ENCODE data around the gene EREG.

The EREG gene

DNA sequence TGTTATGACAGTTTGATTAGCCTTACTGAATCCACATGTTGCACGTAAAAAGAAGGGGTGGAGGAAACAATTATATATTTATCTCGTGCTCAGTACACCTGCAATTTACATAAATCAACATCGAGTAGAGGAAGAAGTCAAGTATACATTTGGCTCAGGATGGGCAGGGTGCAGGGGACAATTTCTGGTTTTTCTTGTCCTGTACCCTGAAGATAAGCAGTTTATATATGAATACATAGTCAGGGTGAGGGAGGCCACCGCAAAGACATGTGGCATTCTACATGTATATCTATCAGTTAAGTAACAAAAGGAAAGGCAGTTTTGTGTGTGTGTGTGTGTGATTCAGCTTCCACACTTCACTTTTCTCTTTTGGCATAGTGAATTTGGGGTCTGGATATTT, 11.1 kb upstream of the EREG start:
- no peak for DNase-seq

DNA sequence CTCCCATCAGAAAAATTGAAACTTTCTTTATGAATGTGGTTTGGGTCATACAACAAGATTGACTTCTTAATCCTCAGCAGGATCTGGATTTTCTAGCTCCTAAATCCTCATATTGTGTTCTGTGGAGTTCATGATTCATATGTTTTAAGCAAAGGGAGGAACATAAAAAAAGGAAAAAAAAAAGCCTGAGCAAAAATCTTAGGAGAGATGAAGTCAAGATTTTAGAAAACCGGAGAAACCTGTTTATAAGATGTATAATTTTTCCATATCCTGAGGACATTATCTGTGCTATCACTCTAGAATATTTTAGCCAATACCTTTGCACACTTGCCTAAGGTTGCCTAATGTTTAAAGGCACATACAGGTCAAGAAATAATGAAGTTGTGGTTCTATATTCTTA, 7.0 kb upstream of the EREG start:
- no peak for DNase-seq

DNA sequence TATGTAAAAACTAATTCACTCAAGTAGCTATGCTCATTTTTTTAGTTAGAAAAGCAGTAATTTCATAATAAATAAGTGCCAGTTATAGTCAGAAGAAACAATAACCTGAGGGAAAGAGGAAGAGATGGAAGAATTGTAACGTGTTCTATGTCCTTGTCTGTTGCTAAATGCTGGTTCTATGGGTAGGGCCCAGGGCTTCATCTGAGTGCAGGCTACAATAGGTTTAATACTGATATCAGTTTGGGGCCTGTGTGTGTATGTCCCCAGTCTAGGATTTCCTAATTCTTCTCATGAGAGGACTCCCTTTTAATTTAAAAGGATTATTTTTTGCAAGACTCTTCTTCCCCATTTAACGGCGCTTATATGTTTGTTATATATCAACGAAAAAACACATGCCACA, 3.3 kb upstream of the EREG start:
- DNase-seq, result no peak

DNA sequence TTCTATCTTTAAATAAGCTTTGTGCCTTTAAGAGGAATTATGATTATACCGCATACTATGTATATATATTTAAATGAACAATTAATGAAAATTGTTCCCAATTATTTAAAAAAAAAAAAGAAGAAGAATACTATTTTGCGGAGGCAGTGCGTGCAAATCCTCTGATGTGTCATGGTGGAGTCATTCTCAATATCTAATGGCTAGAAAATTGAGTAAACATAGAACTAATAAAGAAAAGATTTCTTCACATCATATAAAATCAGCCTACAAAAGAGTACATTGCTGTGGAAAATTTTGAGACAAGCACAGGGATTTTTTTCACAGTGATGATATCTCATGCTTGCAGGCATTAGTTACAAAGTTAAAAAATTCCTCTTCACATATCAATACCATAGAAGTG, 2.6 kb upstream of the EREG start:
- no peak for DNase-seq

DNA sequence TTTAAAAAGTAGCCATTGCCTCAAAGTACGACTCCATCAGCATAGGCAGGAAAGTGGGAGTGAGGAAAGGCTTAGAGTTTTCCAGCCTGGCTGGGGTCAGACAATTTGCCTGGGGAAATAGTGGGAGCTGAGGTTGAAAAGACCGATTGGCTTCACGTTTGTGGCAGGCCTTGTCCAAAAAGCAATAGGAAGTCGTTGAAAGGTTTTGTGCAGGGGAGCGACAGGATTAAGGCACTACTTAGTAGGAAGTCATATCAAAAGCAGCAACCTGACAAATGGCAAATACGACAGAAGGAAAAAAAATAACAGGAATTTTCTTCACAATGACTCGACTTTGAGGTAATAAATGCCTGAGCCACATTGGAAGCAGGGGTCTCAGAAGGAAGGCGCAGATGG, 691 bp upstream of the EREG start:
- no peak for DNase-seq

DNA sequence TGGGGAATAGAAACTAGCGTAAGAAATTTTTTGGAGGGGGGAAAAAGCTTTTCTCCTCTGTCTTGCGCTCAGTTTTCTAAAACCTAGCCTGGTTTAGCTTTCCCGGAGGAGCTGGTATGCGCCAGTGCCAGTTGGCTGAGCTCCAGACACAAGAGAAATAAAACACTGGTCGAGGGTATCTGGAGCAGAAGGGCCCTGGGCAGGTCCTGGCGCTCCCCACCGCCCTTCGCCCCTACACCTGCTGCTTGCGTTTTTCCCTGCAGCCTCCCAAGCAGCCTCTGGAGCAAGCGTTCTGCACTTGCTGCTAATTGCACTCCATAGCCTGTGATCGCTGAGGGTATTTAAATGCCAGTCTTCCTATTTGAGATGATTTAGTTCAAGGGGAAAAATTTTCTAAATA, 816 bp downstream of the EREG start:
- no peak for DNase-seq

DNA sequence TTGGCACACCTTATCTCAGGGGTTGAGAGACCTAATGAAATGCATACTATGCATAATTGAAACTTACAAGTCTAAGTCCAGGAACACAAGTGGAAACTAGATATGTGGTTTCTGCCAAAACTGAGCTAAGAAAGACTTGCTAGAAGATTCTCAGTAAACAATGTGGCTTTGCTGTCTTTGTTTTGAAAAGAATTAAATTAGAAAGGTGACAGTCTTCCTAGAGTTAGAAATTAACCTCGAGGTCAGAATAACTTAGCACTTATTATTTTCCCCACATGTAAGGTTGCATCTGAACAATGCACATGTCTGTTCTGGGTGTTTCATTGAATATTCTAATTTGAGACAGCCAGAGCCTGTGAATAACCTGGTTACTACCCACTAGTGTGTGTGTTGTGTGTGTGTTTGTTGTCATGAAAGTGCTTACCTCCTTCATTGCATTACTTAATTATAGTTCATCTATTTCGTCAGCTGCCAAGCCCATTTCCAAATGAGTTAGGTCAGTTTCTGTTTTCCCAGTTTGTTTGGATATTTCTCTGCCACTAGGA, 1.5 kb downstream of the EREG start:
- no peak for DNase-seq

DNA sequence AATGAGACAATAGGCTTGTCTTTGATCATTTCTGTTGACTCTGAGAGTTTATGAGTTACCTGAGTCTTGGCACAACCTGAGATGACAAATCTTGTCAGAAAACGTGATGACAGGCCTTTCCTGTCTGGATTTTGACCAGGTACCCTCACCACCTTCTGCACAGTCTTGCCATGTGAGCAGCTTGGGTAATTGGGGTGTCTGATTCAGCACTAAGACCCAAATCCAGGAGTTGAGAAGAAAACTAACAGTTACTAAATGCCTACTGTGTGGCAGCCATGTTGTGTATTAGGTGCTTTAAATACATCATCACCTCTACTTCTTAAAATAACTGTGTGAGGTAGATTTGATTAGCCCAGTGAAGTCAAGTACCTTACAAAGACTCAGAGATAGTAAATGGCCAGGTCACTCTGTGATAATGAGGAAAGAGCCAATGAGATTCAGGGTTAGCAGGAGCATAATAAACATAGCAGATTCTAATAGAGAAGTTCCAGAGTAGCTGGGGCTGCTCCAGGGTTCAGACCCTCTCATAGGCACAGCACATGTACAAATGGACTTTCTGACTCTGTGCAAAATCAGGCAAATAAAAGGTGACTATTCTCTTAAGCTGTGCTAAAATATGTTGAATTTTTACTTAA, 2.8 kb downstream of the EREG start:
- DNase-seq, result no peak

DNA sequence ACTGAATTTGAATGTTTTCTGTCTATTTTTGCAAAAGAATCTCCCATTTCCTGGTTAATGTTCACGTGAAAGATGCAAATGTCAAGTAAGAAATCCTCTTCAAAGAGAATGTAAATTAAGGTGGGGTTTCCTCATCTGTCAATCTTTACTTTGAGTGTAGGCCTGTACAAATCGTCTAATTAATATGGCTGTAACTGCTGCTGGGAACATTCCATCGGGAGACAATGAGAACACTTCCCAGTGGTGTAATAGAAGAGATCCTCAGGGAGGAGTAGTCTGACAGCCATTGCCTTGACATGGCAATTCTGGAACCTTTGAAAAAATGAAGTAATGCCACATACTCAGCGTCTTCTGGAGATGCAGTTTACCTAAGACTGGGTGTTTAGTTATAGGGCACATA, 3.7 kb downstream of the EREG start:
- no peak for DNase-seq

DNA sequence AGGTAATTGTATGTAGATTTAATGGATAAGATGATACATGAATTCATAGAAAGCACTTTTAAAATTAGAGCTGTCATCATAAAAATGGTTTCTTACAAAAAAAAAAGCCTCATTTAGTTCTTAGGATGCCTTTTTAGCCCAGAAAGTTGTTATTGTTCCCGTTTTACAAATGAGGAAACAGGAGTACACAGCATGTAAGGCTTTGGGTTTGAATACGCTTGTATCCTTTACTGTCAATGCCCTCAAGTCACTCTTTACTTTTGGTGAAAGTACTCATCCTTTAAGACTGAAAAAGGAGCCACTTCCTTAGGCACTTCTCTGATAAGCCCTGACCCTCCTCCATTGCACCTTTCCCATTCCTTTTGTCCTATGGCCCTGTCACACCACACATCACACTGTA, 4.9 kb downstream of the EREG start:
- DNase-seq, result no peak

DNA sequence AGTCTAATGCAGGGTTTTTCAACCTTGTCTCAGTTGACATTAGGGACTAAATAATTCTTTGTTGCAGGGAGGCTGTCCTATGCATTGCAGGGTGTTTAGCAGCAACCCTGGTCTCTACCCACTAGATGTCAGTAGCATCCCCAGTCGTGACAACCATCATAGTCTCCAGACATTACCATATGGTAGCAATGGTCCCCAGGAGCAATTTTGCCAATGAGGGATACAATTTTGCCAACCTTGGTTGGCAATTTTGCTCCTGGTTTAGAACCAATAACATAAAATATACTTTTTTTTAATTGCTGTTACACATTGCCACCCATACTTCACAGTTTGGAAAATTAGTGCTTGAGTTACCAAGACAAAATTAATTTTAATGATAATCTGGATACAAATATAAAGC, 6.0 kb downstream of the EREG start:
- DNase-seq, result no peak

DNA sequence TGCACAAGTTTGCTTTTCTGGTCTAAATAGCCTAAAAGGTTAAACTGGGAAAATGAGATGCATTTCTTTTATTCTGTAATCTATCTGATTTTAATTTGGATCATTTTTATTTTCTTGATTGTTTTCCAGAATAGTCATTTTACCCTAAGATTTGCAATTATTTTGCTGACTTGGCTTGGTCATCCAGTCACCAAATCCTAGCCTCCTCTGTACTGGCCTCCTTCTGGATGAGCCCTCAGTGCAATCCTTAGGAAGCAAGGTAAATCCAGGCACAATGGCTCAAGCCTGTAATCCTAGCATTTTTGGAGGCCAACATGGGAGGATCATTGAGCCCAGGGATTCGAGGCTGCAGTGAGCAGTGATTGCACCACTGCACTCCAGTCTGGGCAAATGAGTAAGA, 9.2 kb downstream of the EREG start:
- DNase-seq, result no peak

DNA sequence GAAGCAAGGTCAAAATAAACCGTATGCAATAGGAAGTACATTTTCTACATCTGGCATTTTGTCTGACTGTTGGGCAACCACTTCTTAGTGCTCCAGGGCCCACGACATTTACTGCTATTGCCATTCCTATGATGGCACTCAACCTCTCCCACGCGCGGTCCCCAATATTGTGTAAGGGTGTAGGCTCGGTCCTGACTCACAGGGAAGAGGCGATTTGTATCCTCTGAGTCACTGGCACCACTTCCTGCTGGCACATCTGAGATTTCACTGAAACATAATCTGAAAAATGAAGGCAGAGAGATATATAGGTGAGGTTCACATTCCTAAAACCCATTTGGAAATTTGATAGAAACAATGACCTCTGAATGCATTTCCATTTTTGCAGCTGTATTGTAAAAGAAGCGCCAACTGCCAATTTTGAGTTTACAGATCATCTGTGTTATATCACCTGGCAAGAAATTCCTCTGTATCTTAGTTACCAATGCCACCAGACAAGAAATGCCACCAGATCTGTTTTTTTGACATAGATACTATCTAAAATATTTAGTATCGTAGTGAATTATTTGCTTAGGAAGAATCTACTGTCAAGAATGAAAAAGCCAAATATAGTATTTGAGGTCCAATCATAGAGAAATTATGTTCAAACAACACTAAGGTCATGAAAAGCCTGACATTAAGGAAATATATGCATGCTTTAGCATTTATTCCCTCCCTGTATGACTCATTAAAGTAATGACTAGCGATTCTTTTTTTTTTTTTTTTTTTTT, 9.8 kb downstream of the EREG start:
- DNase-seq, result no peak

DNA sequence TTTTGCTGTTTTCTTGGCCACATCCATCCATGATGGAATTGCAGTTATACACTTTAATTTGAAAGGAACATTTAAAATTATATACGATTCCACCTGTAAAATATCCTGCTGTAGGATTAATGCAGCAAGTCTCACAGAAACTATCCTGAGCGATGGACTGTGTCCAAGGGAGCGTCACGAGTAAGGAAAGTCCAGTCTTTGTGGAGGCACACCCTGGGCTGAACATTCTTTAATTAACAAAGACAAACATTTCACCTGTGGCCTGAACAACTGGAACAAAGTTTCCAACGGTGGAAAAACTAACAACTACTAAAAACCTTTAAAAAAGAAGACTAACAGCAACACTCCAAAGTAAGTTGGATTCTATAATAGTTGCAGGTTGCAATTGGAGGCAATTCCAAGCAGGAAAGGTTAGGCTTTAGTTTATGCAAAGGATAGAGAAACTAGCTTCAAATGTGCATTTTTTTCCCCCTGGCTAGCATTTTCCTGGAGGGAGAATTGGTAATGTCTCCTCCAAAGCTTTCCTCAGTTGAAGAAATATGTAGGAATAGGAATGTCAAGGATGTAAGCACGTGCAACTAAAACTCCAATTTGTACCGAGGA, 11.0 kb downstream of the EREG start:
- no peak for DNase-seq

DNA sequence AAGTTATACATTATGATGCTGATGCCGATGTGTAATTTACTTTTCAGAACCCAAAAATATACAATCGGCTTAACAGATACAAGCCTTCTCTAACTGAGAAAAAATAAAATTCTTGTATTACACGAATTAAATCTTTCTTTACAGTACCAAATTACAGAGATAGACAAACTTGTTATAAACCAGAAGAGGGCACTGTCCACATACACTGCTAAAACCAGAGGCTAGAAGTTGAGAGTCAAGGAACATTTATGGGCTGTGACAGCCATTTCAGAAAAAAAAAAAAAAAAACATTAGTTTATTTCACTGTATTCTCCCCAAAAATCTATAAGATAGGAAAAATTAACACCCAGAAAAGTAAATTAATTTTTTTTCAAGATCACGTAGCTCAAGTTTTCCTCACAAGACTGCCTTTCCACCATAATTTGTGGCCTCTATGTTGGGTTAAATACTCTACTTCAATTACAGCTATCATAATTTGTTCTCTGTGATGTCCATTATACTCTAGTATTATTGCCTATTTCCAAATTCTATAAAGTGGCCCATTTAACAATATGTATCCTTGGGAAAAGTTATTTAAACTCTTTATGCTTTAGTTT, 12.0 kb downstream of the EREG start:
- no peak for DNase-seq

DNA sequence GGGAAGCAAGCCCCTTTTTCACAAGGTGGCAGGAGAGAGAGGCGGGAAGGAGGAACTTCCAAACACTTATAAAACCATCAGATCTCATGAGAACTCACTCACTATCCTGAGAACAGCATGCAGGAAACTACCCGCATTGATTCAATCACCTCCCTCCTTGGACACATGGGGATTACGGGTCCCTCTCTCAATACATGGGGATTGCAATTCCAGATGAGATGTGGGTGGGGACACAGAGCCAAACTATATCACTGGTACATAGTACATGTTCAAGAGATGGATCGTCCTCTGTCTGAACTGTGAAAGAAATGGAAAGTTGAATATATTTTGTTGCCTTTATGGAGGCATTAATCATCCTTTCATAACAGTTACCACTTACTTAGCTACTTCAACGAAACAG, 12.8 kb downstream of the EREG start:
- DNase-seq, result no peak

DNA sequence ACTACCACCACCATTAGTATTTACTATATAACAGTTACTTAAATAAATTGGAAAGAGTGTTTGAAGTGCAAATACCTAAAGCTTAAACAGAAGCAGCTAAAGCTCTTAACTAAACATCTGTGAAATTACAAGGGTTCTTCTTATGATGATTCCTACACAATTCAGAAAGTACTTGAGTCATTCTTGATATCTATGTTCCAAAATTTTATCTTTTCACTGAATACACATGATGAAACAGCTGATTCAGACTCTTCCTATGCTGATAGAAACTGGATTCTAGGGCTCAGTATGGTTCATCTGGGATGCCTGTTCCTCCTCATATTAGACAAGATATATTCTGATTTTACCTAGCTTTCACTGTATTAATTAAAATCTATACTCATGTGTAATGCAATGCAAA, 13.6 kb downstream of the EREG start:
- no peak for DNase-seq

DNA sequence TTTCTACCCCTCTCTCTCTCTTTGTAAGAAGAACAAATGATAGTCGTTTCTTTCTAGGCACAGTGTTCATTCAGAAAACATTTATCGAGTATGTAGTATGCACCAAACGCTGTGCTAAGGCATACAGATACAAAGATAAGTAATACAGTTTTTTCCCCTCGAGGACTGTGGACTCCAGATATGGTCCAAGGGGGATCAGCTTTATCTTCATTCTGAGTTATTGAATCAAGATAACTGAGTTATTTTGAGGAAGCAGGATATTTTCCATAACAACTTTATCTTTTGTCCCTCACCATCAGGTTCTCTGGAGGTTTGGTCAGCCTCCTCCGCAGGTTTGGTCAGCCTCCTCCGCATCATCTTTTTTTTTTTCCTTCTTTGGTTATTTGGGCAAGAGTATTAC, 15.0 kb downstream of the EREG start:
- DNase-seq, result no peak

DNA sequence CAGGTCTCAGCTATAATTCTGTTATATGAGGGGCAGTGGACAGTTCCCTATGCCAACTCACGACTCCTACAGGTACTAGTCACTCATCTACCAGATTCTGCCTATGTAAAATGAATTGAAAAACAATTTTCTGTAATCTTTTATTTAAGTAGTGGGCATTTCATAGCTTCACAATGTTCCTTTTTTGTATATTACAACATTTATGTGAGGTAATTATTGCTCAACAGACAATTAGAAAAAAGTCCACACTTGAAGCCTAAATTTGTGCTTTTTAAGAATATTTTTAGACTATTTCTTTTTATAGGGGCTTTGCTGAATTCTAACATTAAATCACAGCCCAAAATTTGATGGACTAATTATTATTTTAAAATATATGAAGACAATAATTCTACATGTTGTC, 20.4 kb downstream of the EREG start:
- DNase-seq, result no peak

DNA sequence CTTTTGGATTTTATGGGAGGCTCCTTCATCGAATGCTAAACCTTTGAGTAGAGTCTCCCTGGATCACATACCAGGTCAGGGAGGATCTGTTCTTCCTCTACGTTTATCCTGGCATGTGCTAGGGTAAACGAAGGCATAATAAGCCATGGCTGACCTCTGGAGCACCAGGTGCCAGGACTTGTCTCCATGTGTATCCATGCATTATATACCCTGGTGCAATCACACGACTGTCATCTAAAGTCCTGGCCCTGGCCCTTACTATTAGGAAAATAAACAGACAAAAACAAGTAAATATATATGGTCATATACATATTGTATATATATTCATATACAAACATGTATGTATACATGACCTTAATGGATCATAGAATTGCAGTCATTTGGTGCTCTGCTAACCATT, 21.2 kb downstream of the EREG start:
- no peak for DNase-seq

DNA sequence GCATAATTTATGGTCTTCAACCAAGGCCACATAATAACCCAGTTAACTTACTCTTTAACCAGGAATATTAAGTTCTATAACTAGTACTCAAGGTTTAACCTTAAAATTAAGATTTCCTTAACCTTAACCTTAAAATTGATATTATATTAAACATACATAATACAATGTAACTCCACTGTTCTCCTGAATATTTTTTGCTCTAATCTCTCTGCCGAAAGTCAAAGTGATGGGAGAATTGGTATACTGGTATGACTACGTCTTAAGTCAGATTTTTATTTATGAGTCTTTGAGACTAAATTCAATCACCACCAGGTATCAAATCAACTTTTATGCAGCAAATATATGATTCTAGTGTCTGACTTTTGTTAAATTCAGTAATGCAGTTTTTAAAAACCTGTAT, 22.8 kb downstream of the EREG start:
- DNase-seq, result no peak

DNA sequence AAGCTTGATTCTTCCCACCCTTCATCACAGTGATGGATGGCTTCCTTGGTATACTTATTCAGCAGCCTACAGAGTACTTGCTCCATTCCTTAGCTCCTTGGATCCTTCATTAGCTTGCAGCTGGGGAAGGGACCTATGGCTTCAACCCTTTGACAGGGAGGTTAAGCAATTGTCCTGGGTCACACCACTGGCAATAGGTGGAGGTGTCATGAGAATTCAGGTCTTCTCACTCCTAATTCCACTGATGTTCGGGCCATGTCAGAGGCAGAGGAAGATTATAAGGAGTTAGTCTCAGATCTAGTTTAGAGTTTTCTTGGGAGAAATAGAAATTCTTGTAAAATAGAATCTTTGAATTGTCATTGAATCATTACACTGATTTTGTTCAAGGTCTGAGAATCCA, 24.5 kb downstream of the EREG start:
- DNase-seq, result no peak

DNA sequence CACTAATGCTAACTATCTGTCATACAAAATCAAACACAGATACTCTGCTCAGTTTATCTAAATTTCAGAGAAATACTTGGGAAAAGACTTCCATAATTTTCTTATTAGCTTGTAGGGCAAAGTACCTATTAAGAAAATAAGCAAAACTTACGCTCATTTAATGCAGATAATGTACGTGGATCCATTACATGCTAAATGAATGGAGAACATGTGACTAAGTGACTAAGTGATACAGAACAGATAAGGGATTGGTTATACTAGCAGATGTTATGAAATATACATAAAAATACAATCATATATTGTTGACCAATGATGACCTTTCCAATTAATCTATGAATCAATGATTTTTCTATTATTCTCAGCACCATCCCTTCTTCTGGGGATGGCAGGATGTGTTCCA, 25.7 kb downstream of the EREG start:
- no peak for DNase-seq

DNA sequence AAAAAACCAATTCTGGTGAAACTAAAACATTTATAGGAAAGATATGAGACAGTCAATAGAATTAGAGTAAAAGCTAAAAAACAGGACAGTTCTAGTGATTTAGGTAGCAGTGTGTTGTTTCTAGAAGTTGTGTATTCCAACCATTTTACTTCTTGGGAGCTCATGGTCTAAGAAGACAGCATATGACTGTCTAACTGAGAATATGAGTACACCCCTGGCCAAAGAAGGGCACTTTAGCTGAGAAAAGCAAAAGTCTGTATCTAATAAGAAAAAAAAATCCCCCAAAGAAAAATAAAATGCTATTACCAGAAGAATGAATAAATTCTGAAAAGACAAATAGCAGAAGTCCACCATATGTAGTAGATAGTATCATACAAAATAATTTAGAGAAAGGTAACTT, 26.4 kb downstream of the EREG start:
- no peak for DNase-seq
